OCI-LY7 (cell line): Measurements from ENCODE around the gene RUSF1. TPM values are rescaled to one million over a fixed set of nuclear protein-coding genes. Genes with fewer than 3 reads are reported as not detected.

Experiments
- BruUV-seq: library from RNA; stranded (reverse); fragments of 400-500 nt; replicated peaks from 2 replicates; lab custom pipeline; 2021; lab: Mats Ljungman, UMichigan
- CTCF ChIA-PET: fragments of 300-600 bp; sonication (Branson Sonifier 250); formaldehyde crosslinking; loops from one replicate; lab custom pipeline; 2022; ENCODE audit warnings: antibody characterized with exemption; ENCODE audit not compliant: unreplicated experiment; lab: Charles Lee
- POLR2A ChIA-PET: fragments of 300-600 bp; sonication (Branson Sonifier 250); formaldehyde crosslinking; loops from one replicate; lab custom pipeline; 2022; ENCODE audit warnings: antibody characterized with exemption; lab: Charles Lee
- DNase-seq: peaks from one replicate; pipeline ENCODE4 v3.0.0-alpha.2; 2015; ENCODE audit warnings: low spot score
- H2AFZ ChIP-seq: fragments of 200-600 bp; sonication (generic), shearing (Covaris generic); 2 replicates; pipeline ENCODE4 v1.6.1; 2014; ENCODE audit warnings: mild to moderate bottlenecking, antibody characterized with exemption, low read length, moderate library complexity
- H3K27ac ChIP-seq: fragments of 200-600 bp; sonication (generic); 2 replicates; pipeline ENCODE4 v1.5.1; 2014; ENCODE audit warnings: mixed run types, low read depth, mild to moderate bottlenecking, moderate library complexity, low read length, inconsistent platforms; ENCODE audit not compliant: poor library complexity, severe bottlenecking
- H3K36me3 ChIP-seq: fragments of 200-600 bp; sonication (generic); 2 replicates; pipeline ENCODE4 v1.6.1; 2014; ENCODE audit warnings: mild to moderate bottlenecking, antibody characterized with exemption, low read length, moderate library complexity, mixed read lengths; ENCODE audit not compliant: insufficient read depth
- H3K4me1 ChIP-seq: fragments of 200-600 bp; sonication (generic); 2 replicates; pipeline ENCODE4 v1.5.1; 2014; ENCODE audit warnings: mild to moderate bottlenecking, low read length; ENCODE audit not compliant: insufficient read depth, poor library complexity, severe bottlenecking
- H3K4me2 ChIP-seq: fragments of 200-600 bp; sonication (generic); 2 replicates; pipeline ENCODE4 v1.6.1; 2014; ENCODE audit warnings: mild to moderate bottlenecking, low read length
- H3K4me3 ChIP-seq: fragments of 200-600 bp; sonication (generic); 2 replicates; pipeline ENCODE4 v1.5.1; 2014; ENCODE audit warnings: mild to moderate bottlenecking, low read depth, low read length; ENCODE audit not compliant: poor library complexity, severe bottlenecking
- H3K79me2 ChIP-seq: fragments of 200-600 bp; sonication (generic); 2 replicates; pipeline ENCODE4 v1.6.1; 2016; ENCODE audit warnings: low read depth, mild to moderate bottlenecking, low read length, moderate library complexity, mixed read lengths; ENCODE audit not compliant: insufficient read depth
- H3K9me2 ChIP-seq: fragments of 200-600 bp; sonication (generic); 2 replicates; pipeline ENCODE4 v1.6.1; 2016; ENCODE audit warnings: mild to moderate bottlenecking, low read length, mixed read lengths; ENCODE audit not compliant: insufficient read depth
- H3K9me3 ChIP-seq: fragments of 200-600 bp; sonication (generic); 2 replicates; pipeline ENCODE4 v1.6.1; 2014; ENCODE audit warnings: mild to moderate bottlenecking, mixed run types, low read length, mixed read lengths
- H4K20me1 ChIP-seq: fragments of 200-600 bp; sonication (generic); 2 replicates; pipeline ENCODE4 v1.6.1; 2014; ENCODE audit warnings: mild to moderate bottlenecking, antibody characterized with exemption, low read length, moderate library complexity, mixed read lengths; ENCODE audit not compliant: insufficient read depth
- CTCF ChIP-seq: fragments of 200-600 bp; sonication (generic); conservative IDR thresholded peaks from 2 replicates; pipeline ENCODE4 v1.5.1; 2014; ENCODE audit warnings: mild to moderate bottlenecking, antibody characterized with exemption, low read length, moderate library complexity, mixed read lengths
- EZH2phosphoT487 ChIP-seq: fragments of 200-600 bp; sonication (generic); IDR thresholded peaks from 2 replicates; pipeline ENCODE4 v1.6.1; 2018; ENCODE audit warnings: low read depth, borderline replicate concordance, mild to moderate bottlenecking, mixed run types, antibody characterized with exemption, low read length, moderate library complexity, mixed read lengths
- intact Hi-C: fragments of 100-400 bp; cut with micrococcal nuclease; formaldehyde crosslinking; loops from one replicate; pipeline ENCODE4 v1.10.0; 2022; ENCODE audit not compliant: unreplicated experiment
- total RNA-seq, 2 experiments: library from RNA; depleted of rRNA in 1 of 2; stranded (reverse); fragments of >200 nt in 1 of 2; shearing (Covaris generic) in 1 of 2; gene quantifications; 2 replicates each; pipeline ENCODE4 v1.2.3, GENCODE V29; 2014 to 2022

RUSF1 gene
- total RNA-seq, 2 experiments from 2014 or later, result 28.6 to 40.4 TPM

GRCh38 chr16:31487071-31487719 lies 21.0 kb downstream of the RUSF1 start:
- ChIA-PET CTCF (no interaction called here), POLR2A (no interaction called here)
- intact Hi-C loops, result no loop called here
- no TSS peak for BruUV-seq
- no peak for DNase-seq
- TF ChIP-seq EZH2phosphoT487, result no peak
- TF ChIP-seq CTCF, result no peak
- H3K9me2 ChIP-seq, result no peaks in the 10 kb centered on the region
- H3K79me2 ChIP-seq, result no peaks in the 10 kb centered on the region
- H3K27ac ChIP-seq, result no peak overlapping the region
- peaks cover 4% of the 10 kb centered on the region for H3K4me1 ChIP-seq
- no peaks in the 10 kb centered on the region for H4K20me1 ChIP-seq
- H3K4me2 ChIP-seq, result peak overlapping the region; percentile 49
- no peaks in the 10 kb centered on the region for H3K9me3 ChIP-seq
- H2AFZ ChIP-seq, result 0 out of 2 replicates have a peak overlapping the region, but pooled peaks have one; percentile 29
- no peaks in the 10 kb centered on the region for H3K36me3 ChIP-seq
- peak overlapping the region; percentile 11 for H3K4me3 ChIP-seq

GRCh38 chr16:31486045-31486444 lies 22.1 kb downstream of the RUSF1 start:
- TF ChIP-seq CTCF (no peak), EZH2phosphoT487 (no peak)
- BruUV-seq, result no TSS peak
- Histone ChIP-seq H2AFZ (no peak overlapping the region), H3K4me2 (no peak overlapping the region), H3K36me3 (no peaks in the 10 kb centered on the region), H4K20me1 (no peaks in the 10 kb centered on the region), H3K4me3 (no peak overlapping the region), H3K4me1 (peaks cover 4% of the 10 kb centered on the region), H3K9me3 (no peaks in the 10 kb centered on the region), H3K9me2 (no peaks in the 10 kb centered on the region), H3K79me2 (no peaks in the 10 kb centered on the region), H3K27ac (no peak overlapping the region)
- POLR2A ChIA-PET, result no interaction called here
- intact Hi-C loops, result no loop called here
- no peak for DNase-seq
- CTCF ChIA-PET, result no interaction called here

- H3K4me3 ChIP-seq, result no peak overlapping the region
- no peak overlapping the region for H3K27ac ChIP-seq
- CTCF ChIA-PET, result no interaction called here
- no peaks in the 10 kb centered on the region for H3K9me3 ChIP-seq
- DNase-seq, result no peak
- peaks cover 4% of the 10 kb centered on the region for H3K4me1 ChIP-seq
- H3K36me3 ChIP-seq, result no peaks in the 10 kb centered on the region
- no peak overlapping the region for H3K4me2 ChIP-seq
- no peak overlapping the region for H2AFZ ChIP-seq
- TF ChIP-seq EZH2phosphoT487 (no peak), CTCF (no peak)
- BruUV-seq, result no TSS peak
- no peaks in the 10 kb centered on the region for H3K9me2 ChIP-seq
- POLR2A ChIA-PET, result no interaction called here
- no peaks in the 10 kb centered on the region for H4K20me1 ChIP-seq
- intact Hi-C loops, result no loop called here
- no peaks in the 10 kb centered on the region for H3K79me2 ChIP-seq
Measured at GRCh38 chr16:31485571-31485970, 22.6 kb downstream of the RUSF1 start.
